Measurements from ENCODE around the gene MRGPRD.

Gene MRGPRD

DNA sequence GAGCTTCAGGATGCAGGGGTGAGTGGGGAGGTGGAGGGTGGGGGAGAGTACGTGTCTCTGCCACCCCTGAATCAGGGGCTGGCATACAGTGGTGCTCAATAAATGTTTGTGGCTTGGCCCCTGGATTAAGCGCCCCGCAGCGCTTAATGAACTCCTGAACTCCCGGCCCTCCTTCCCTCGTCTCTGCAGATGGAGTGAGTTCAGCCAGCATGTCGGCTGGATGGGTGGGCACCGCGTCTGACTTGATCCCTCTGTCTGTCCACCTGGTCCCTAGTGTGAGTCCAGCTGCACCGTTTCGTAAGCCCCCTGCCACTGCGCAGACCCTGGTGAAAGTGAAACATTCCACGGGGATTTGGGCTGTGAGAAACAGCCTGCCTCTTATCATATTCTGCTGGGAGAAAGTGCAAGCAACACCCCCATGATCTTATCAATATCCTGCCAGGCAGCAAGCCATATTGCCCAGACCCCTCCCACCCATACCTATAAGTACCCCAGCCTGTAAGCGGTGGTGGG is 12.0 kb upstream of the MRGPRD start:
- DNase-seq (ENCODE audit: low read depth), result no peak
- H3K4me3 ChIP-seq (ENCODE audit: low read depth, low read length), result no peak overlapping the region
- no peak for TF ChIP-seq MYC (IDR thresholded peaks at IDR 0.05; ENCODE audit: low read depth, low read length)
- TF ChIP-seq, protein P1, sequence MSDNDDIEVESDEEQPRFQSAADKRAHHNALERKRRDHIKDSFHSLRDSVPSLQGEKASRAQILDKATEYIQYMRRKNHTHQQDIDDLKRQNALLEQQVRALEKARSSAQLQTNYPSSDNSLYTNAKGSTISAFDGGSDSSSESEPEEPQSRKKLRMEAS (IDR thresholded peaks at IDR 0.05; ENCODE audit: low read depth, low read length), result no peak
- TF ChIP-seq, protein P2, sequence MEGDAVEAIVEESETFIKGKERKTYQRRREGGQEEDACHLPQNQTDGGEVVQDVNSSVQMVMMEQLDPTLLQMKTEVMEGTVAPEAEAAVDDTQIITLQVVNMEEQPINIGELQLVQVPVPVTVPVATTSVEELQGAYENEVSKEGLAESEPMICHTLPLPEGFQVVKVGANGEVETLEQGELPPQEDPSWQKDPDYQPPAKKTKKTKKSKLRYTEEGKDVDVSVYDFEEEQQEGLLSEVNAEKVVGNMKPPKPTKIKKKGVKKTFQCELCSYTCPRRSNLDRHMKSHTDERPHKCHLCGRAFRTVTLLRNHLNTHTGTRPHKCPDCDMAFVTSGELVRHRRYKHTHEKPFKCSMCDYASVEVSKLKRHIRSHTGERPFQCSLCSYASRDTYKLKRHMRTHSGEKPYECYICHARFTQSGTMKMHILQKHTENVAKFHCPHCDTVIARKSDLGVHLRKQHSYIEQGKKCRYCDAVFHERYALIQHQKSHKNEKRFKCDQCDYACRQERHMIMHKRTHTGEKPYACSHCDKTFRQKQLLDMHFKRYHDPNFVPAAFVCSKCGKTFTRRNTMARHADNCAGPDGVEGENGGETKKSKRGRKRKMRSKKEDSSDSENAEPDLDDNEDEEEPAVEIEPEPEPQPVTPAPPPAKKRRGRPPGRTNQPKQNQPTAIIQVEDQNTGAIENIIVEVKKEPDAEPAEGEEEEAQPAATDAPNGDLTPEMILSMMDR (IDR thresholded peaks at IDR 0.05; ENCODE audit: low read depth, low read length), result no peak
- TF ChIP-seq POLR2A (IDR thresholded peaks at IDR 0.05; ENCODE audit: extremely low read depth, insufficient read length), result no peak

DNA sequence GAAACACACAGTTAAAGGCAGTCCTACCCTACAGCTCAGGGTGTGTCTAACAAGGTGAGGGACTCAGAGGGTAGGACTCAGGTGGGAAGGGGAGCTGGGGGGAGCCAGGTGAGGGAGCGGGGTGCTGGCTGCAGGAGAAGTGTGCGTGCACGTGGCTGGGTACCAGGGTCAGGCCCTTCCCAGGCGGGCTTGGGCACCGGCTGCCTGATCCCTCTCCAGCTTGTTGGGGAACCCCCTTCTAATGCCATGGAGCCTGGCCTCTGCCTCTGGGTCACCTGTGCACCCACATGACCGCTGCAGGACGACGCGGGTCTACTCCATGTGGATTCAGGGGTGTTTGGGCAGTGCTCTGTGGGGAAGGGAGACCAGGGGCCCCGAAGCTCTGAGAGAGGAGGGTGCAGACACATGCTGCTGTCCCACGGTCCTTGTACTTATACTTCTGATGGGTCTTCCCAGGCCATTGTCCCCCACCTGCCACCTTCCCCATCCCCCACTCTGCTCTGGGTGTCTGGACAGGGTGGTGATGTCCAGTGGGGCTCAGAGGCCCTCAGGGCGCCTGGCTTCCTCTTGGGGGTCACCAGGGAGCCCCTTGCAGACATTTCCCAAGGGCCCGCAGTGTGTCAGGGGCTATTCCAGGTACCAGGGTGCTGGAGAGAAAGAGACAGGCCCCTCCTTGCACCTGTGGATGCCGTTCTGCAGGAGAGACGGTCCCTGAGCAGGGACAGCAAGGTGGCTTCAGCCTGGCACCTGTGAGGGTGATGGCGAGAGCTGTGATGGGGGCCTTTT is 10.4 kb upstream of the MRGPRD start:
- H3K4me3 ChIP-seq (ENCODE audit: low read depth, low read length), result no peak overlapping the region
- TF ChIP-seq, protein P1 (IDR thresholded peaks at IDR 0.05; ENCODE audit: low read depth, low read length), result no peak
- TF ChIP-seq, protein P2 (IDR thresholded peaks at IDR 0.05; ENCODE audit: low read depth, low read length), result no peak
- no peak for TF ChIP-seq MYC (IDR thresholded peaks at IDR 0.05; ENCODE audit: low read depth, low read length)
- TF ChIP-seq POLR2A (IDR thresholded peaks at IDR 0.05; ENCODE audit: extremely low read depth, insufficient read length), result no peak
- DNase-seq (ENCODE audit: low read depth), result no peak

DNA sequence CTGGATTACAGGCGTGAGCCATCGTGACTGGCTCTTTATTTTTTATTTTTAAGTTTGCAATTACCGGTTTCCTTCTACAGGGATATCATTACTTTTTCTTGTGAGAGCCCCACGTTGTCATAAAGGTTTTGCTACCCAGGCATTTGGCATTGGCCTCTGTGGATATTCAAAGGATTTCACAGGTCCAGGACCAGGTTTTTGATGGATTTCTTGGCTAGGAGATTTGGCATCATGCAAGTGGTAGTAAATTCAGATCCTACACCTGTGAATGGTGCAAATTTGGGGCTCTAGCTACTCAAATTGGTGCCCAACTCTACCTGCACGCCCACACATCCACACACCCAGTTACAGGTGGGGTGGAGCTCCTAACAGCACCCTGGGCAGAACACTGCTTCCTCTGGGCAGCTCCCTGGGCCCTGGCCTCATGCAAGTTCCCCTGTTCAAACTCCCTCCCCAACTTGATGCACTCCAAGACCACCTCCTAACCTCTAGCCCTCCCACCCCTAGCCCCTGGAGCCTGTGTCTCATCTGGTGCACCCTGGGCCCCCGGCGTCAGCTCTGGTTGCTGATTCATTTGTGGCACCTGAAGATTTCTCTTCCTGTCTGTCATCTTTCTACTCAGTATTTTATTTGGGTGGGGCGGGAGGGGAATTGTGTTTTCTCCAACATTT is 9.3 kb upstream of the MRGPRD start:
- DNase-seq (ENCODE audit: low read depth), result no peak
- no peak overlapping the region for H3K4me3 ChIP-seq (ENCODE audit: low read depth, low read length)
- no peak for TF ChIP-seq MYC (IDR thresholded peaks at IDR 0.05; ENCODE audit: low read depth, low read length)
- TF ChIP-seq, protein P1 (IDR thresholded peaks at IDR 0.05; ENCODE audit: low read depth, low read length), result no peak
- TF ChIP-seq, protein P2 (IDR thresholded peaks at IDR 0.05; ENCODE audit: low read depth, low read length), result no peak
- TF ChIP-seq POLR2A (IDR thresholded peaks at IDR 0.05; ENCODE audit: extremely low read depth, insufficient read length), result no peak

DNA sequence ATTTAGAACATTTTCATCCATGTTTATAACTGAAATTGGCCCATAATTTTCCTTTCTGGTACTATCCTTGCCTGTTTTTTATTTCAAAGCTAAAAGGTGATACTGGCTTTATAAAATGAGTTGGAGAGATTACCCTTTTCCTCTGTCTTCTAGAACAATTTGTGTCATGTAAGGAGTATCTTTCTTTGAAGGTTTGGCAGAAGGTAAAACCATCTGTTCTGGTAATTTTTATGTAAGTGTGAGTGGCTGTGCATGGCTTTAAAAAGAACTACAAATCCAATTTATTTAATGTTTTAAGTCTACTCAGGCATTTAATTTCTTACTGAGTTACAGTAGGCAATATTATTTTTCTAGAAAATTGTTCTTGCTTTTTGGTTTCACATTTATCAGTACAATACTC is 7.7 kb upstream of the MRGPRD start:
- TF ChIP-seq POLR2A (IDR thresholded peaks at IDR 0.05; ENCODE audit: extremely low read depth, insufficient read length) (no peak), MYC (IDR thresholded peaks at IDR 0.05; ENCODE audit: low read depth, low read length) (no peak)
- TF ChIP-seq, protein P2 (IDR thresholded peaks at IDR 0.05; ENCODE audit: low read depth, low read length), result no peak
- TF ChIP-seq, protein P1 (IDR thresholded peaks at IDR 0.05; ENCODE audit: low read depth, low read length), result no peak
- DNase-seq (ENCODE audit: low read depth), result no peak

DNA sequence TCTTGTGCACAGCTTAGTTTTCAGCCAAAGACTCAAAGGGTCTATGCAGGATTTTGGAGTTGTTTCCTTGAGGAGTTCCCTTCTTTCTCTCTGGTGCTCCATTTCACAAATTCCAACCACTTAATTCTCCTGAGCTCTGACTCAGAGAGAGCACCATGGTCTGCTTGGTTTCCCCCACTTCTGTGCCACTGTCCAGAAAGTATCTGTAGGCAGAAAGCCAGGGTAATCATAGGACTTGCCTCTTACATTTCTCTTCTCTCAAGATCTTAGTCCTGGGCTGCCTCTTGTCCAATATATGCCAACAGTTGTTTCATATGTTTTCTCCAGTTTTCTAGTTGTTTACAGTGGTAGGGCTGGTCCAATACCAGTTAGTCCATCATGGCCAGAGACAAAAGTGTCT is 6.4 kb upstream of the MRGPRD start:
- no peak for TF ChIP-seq POLR2A (IDR thresholded peaks at IDR 0.05; ENCODE audit: extremely low read depth, insufficient read length)
- TF ChIP-seq, protein P1 (IDR thresholded peaks at IDR 0.05; ENCODE audit: low read depth, low read length), result no peak
- TF ChIP-seq, protein P2 (IDR thresholded peaks at IDR 0.05; ENCODE audit: low read depth, low read length), result no peak
- no peak for DNase-seq (ENCODE audit: low read depth)

More for the DNA sequence above, 7.7 kb upstream of the MRGPRD start:
- no peak overlapping the region for H3K4me3 ChIP-seq (ENCODE audit: low read depth, low read length)

More for the DNA sequence above, 6.4 kb upstream of the MRGPRD start:
- H3K4me3 ChIP-seq (ENCODE audit: low read depth, low read length), result no peak overlapping the region
